Caki2 (cell line): ENCODE measurements around the gene SGMS2. TPM values are rescaled to one million over a fixed set of nuclear protein-coding genes. Genes with fewer than 3 reads are reported as not detected.
A peak's percentile ranks its signal among the peaks of the same experiment; 100 is the strongest.

Source experiments
- DNase-seq: peaks from one replicate; pipeline ENCODE4 v3.0.0-alpha.2; 2015; ENCODE audit warnings: low read depth
- in situ Hi-C: cut with HindIII; loops from 2 replicates; pipeline ENCODE4 v1.10.0; 2016; ENCODE audit warnings: low sequenced_read_pairs, low pct_unique_long_range_greater_than_20kb, mixed read lengths
- total RNA-seq: library from RNA; depleted of rRNA; stranded (reverse); fragments of >200 nt; shearing (Covaris generic); gene quantifications from 2 replicates; pipeline ENCODE4 v1.2.3, GENCODE V29; 2014; ENCODE audit warnings: low replicate concordance; rRNA removed

Gene SGMS2
- total RNA-seq, result 9.3 and 47.4 TPM in 2 replicates

DNA sequence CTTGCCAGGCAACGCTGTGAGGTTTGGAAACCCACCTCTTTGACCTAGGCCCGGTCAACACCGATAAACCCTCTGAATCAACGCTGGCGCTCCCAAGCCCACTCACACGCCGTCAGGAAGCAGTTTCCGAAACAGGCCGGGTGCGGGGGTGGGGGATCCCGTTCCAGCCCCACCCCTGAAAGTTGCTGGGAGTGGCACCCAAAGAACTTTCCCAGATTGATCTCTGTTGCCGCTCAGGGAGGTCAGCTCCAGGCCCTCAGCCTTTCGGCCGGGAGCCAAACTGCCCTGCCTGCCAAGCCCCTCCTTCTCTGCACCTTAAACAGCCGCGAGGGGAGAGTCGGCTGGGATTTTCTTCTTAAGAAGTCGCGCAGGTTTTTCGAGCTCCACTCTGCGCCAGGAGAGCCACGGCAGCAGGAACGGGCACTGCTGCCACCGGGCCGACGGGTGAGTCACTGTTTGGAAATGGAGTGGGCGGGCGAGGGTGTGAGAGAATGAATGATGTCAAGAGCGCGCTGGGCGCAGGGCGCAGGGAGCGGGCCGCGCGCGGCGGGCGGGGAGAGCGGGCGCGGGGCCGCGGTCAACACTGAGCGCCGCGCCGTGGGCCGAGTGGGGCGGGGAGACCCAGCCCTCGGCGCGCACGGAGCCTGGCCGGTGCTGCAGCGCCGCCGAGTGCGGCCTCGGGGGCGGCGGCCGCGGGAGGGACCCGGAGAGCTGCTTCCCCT is at the start of gene SGMS2:
SGMS2 (plus strand) TSS at position 583 of the 722 bp plus-strand sequence. CDS start 70,622 bp downstream, outside the sequence.
- DNase-seq, result peak; percentile 89
- in situ Hi-C loops, result no loop called here

- in situ Hi-C loops, result no loop called here
- no peak for DNase-seq
Measured at GRCh38 chr4:107777890-107778289, 46.8 kb upstream of the SGMS2 start.

- in situ Hi-C loops, result no loop called here
- no peak for DNase-seq
Measured at GRCh38 chr4:107778784-107779530, 45.8 kb upstream of the SGMS2 start.

GRCh38 chr4:107780665-107781064 is 44.1 kb upstream of the SGMS2 start:
- in situ Hi-C loops, result no loop called here
- DNase-seq, result no peak

GRCh38 chr4:107791902-107792301 is 32.8 kb upstream of the SGMS2 start:
- in situ Hi-C loops, result no loop called here
- DNase-seq, result no peak

DNA sequence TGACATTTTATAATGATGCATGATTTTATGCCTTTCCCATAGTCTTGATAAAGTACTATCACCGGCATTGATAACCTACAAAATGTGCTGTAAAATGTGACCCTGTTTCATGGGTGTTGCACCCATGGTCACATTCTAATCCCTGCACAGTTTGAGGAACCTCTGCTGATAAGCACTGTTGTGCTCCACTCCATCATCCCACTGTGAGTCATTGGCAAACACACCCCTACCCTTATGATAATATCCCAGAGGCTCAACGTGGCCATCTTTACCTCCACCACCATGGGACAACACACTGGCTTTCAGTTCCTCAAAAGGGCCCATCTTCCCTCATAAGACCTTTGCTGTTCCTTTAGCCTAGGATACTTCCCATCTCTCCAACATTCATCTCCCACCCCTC is 32.0 kb upstream of the SGMS2 start:
- DNase-seq, result no peak
- in situ Hi-C loops, result no loop called here

GRCh38 chr4:107793996-107794395 is 30.7 kb upstream of the SGMS2 start:
- DNase-seq, result no peak
- in situ Hi-C loops, result no loop called here

- in situ Hi-C loops, result no loop called here
- no peak for DNase-seq
Measured at GRCh38 chr4:107799669-107800450, 24.9 kb upstream of the SGMS2 start.

GRCh38 chr4:107800706-107801105 is 24.0 kb upstream of the SGMS2 start:
- DNase-seq, result no peak
- in situ Hi-C loops, result no loop called here

DNA sequence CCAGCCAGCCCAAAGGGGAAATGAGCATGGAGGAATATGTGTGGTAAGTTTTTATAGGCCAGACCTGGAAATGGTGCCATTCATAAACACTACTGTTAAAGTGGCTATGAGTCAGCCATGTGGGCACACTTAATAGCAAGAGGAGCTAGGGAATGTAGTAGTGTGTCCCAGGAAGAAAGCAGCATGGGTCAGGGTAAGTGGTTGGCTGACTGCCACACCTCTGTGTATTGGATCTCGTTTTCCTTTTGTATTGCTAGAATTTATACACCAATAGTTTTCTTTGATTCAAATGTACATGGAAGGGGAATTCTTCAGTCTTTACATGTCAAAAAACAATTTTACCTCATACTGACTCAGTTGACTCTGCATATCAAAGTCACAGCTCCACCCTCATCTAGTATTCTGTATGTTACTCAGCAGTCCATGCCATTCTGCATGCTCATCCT is 22.9 kb upstream of the SGMS2 start:
- DNase-seq, result peak; percentile 16

GRCh38 chr4:107804956-107805355 is 19.8 kb upstream of the SGMS2 start:
- DNase-seq, result no peak

More for the DNA sequence above, 22.9 kb upstream of the SGMS2 start:
- in situ Hi-C loops, result no loop called here

DNA sequence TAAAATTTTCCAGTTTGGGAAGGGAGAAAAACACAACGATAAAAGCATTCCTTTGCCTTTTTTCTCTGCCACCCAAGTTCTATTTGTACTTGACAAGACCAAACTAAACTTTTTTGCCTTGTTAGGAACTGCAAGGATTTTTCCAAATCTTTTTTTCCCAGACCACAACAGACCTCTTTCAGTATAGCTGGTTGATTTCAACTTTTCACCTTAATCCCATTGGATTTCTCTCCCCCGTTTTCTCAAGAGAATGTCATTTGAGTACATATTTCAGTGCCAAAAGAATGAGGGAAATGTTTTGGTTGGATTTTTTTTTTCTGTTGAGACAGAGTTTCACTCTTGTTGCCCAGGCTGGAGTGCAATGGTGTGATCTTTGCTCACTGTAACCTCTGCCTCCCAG is 18.5 kb upstream of the SGMS2 start:
- in situ Hi-C loops, result no loop called here
- DNase-seq, result no peak

More at GRCh38 chr4:107804956-107805355, 19.8 kb upstream of the SGMS2 start:
- in situ Hi-C loops, result no loop called here

GRCh38 chr4:107808572-107808971 is 16.2 kb upstream of the SGMS2 start:
- peak; percentile 8 for DNase-seq
- in situ Hi-C loops, result no loop called here

- in situ Hi-C loops, result no loop called here
- no peak for DNase-seq
Measured at GRCh38 chr4:107809210-107809609, 15.5 kb upstream of the SGMS2 start.

DNA sequence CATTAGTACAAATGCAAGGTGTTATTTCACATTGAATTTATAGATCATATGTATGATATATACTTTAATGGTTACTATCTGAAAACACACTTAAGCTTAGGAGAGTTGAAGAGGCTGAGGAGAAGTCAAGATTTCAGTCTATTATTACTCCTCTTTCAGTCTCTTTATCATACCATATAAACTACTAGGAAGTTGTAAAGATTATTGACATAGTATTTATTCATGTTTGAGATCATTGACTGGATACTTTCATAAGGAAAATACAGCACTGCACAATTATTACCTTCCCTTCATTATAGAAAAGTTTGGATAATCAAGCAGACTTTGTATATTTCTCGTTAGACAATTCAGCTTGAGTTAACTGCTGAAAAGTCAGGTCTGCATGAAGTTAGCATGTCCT is 10.0 kb upstream of the SGMS2 start:
- in situ Hi-C loops, result no loop called here

DNA sequence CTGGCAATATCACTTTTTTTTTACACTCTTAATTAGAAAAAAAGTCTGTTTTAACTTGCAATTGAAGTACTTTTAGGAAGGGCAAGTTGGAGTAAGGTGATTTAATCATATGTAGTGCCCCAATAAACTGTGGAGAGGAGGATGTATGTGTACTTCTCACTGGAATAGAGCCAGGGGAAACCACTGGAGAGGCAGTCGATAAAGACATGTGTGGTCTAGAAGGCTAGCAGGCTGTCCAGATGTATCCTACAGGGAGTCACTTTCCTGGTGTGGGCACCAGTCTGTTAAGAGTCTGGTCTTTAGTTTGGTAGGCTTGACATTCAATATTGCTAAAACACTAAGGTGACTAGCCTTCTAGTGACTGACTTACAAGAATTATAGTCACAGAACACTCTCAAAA is 9.6 kb upstream of the SGMS2 start:
- DNase-seq, result no peak
- in situ Hi-C loops, result no loop called here

More for the DNA sequence above, 10.0 kb upstream of the SGMS2 start:
- DNase-seq, result no peak

DNA sequence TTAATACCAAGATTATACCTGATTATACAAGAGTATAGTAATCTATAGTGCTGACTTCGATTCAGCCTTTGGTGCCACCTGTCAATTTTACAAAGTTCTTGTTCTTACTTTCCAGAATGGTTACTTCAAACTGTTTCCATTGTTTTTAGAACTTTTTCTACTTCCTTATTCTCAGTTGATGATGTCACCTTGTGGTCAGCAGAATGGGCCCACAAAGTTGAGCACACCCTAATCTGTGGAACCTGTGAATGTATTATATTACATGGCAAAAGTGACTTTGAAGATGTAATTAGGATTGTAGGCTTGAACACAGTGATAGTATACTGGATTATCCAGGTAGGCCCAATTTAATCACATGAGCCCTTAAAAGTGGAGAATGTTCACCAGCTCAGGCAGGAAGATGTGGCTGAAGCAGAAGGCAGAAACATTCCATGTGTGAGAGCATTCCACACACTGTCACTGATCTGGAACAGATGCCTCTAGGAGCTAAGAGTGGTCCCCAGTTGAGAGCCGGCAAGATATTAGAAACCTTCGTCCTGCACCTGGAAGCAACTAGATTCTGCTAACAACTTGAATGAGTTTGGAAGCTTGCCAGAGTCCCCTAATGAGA is 6.3 kb upstream of the SGMS2 start:
- in situ Hi-C loops, result no loop called here
- peak; percentile 18 for DNase-seq

DNA sequence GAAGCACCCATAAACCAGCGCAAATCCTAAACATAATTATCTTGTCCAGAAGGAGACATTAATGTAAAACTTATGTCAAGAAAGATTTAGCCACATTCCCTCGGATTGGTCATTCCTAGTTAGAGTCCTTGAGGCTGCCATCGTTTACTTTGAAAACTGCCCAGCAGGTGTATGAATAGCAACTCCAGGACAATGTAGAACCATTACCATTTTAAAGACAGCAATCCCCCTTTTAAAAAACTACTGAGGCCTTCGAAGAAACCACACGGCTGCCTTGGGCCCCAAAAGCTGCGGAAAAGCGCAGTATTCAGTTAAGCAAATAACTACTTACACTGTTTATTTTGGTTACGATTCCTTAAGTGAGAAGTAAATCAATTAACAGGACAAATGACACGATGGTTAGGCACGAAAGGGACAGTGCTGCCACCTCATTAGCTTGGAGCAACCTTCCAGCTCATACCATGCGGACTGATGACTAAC is 822 bp upstream of the SGMS2 start:
- in situ Hi-C loops, result no loop called here
- DNase-seq, result no peak
